GM23248 (cell line): Measurements from ENCODE around the gene XPC.

ENCODE experiments used
- EZH2 ChIP-seq: fragments of 200-600 bp; sonication (generic); IDR thresholded peaks from 2 replicates; pipeline ENCODE4 v1.6.1; 2018; ENCODE audit warnings: antibody characterized with exemption, mild to moderate bottlenecking; ENCODE audit not compliant: insufficient read depth, poor library complexity, severe bottlenecking
- EZH2phosphoT487 ChIP-seq: fragments of 200-600 bp; sonication (generic); IDR thresholded peaks from 2 replicates; pipeline ENCODE4 v1.6.1; 2018; ENCODE audit warnings: antibody characterized with exemption, moderate library complexity, mild to moderate bottlenecking, low read depth; ENCODE audit not compliant: insufficient read depth

DNA sequence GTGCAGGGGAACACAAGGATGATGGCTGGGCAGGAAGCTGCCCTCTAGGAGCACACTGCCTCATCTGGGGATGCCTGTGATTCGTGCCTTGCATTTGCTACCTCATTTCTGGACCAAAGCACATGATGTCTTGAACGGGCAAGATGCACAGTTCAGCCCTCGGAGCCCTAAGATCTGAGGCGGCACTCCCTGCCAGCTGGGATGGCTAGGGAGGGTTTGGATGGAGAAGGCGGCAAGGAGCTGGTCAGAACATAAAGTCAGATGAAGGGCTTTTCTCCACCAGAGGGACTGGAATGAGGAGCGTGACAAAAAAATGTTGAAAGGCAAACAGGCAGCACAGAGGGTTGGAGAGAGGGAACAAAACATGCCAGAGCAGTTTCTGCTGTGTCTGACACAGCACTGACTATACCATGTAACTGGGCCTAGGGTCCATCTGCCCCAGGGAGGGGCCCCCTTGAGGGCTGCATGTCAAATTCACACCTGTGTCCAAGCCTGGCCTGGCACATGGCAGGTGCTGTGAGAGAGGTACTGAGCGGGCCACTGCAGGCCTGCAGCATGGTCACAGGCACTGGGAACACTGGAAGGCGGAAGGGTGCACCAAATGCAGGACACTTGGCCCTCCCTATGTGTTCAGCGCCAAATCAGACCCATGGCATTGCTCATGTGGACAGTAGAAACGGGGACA, 31.9 kb downstream of the XPC start:
- TF ChIP-seq EZH2: no peak
- no peak for TF ChIP-seq EZH2phosphoT487
